ENCODE results near the gene COL27A1. TPM values are rescaled to one million over a fixed set of nuclear protein-coding genes. Genes with fewer than 3 reads are reported as not detected.

The COL27A1 gene
- total and polyA plus RNA-seq, 2 donors (not counting 3 experiments of a cell fraction or from before 2014, with no cell fraction given) = 14.7 to 49.1 TPM

- Histone ChIP-seq H3K4me3 (replicated peaks in 1 of 3; ENCODE audit: insufficient read depth in 1 of 3, low read depth in 1 of 3, low read length in 3 of 3) (no peak overlapping the region), H3K9me1 (replicated peaks; ENCODE audit: control insufficient read depth, extremely low read depth, insufficient read depth, low read length) (no peaks in the 10 kb centered on the region), H3K27ac (ENCODE audit: insufficient read depth, low read depth, low read length) (no peak overlapping the region), H3K79me2 (ENCODE audit: control insufficient read depth, insufficient read depth, low read length) (no peaks in the 10 kb centered on the region), H3K4me2 (ENCODE audit: insufficient read depth, low read length) (no peak overlapping the region), H3K27me3 (ENCODE audit: control insufficient read depth in 2 of 2, insufficient read depth in 2 of 2, low read length in 2 of 2) (no peaks in the 10 kb centered on the region), H3K36me3 (ENCODE audit: control insufficient read depth in 2 of 2, extremely low read depth in 1 of 2, insufficient read depth in 2 of 2, low read length in 2 of 2) (peaks cover 0 to 2% of the 10 kb centered on the region in 2 experiments), H4K20me1 (replicated peaks; ENCODE audit: control insufficient read depth, extremely low read depth, insufficient read depth, low read length) (no peaks in the 10 kb centered on the region), H3K9me3 (replicated peaks; ENCODE audit: control insufficient read depth, insufficient read depth, low read length) (no peaks in the 10 kb centered on the region), H3K9ac (replicated peaks; ENCODE audit: extremely low read depth, insufficient read depth, low read length) (no peak overlapping the region), H3K4me1 (ENCODE audit: control insufficient read depth, extremely low read depth, insufficient read depth, low read length) (peaks cover 2% of the 10 kb centered on the region), H2AFZ (ENCODE audit: low read depth, low read length) (no peak overlapping the region)
- no peak for FAIRE-seq
- BruUV-seq (replicated peaks) = no TSS peak
- CTCF ChIA-PET = interaction anchor here (0.9 to 4.0 kb wide), 5 partner anchors 10 to 198 kb away, joined by 3 to 18 read pairs (median 14); partner anchors contain the start of gene COL27A1
- TF ChIP-seq POLR2AphosphoS5 (IDR thresholded peaks at IDR 0.05; ENCODE audit: insufficient read depth, low read depth, low read length) = no peak
- no peak for TF ChIP-seq POLR2A (IDR thresholded peaks at IDR 0.05; ENCODE audit: low read depth, low read length)
- TF ChIP-seq GATA2 (IDR thresholded peaks at IDR 0.05; ENCODE audit: insufficient read depth, insufficient read length, low read depth, low read length) = no peak
- TF ChIP-seq EZH2 (IDR thresholded peaks at IDR 0.05; ENCODE audit: borderline replicate concordance, low read depth, low read length, severe bottlenecking) = no peak
- no peak for TF ChIP-seq CTCF (IDR thresholded peaks at IDR 0.05; ENCODE audit: extremely low read depth in 1 of 2, insufficient read depth in 1 of 2, low read depth in 1 of 2, low read length in 2 of 2)
- TF ChIP-seq JUN (IDR thresholded peaks at IDR 0.05; ENCODE audit: borderline replicate concordance, insufficient read depth, insufficient read length, low read depth) = no peak
- TF ChIP-seq FOS (IDR thresholded peaks at IDR 0.05; ENCODE audit: borderline replicate concordance, insufficient read depth, low read length) = no peak
- no peak for TF ChIP-seq MAX (IDR thresholded peaks at IDR 0.05; ENCODE audit: insufficient read depth, insufficient read length)
- TF ChIP-seq MYC (IDR thresholded peaks at IDR 0.05; ENCODE audit: low read depth, low read length) = no peak
- dilution Hi-C loops (cut with MboI; ENCODE audit: extremely low pct_ligation_motif_present, low sequenced_read_pairs) = loop anchor here (25.0 kb wide), 1 partner anchor 194 kb away; the partner anchor contains the start of genes AMBP and KIF12
- POLR2A ChIA-PET = no interaction called here
- intact Hi-C loops (cut with micrococcal nuclease) = no loop called here
- DNase-seq (ENCODE audit: low read depth, low spot score) = no peak
These were observed 125.5 kb downstream of the COL27A1 start for GRCh38 chr9:114280636-114281472.

Data from endothelial cell of umbilical vein (primary cell).